Stimulated activated CD8-positive, alpha-beta memory T cell treated with anti-CD3 and anti-CD28 coated beads, Interleukin-4, amount 100 ng/mL, for 4 hours (primary cell): ENCODE data around the gene CDCA5.

ENCODE experiments used
- DNase-seq, 2 donors: peaks; one replicate each; pipeline ENCODE4 v3.0.0-alpha.2; 2020; ENCODE audit warnings: low read depth in 2 of 2, low spot score in 1 of 2

CDCA5 gene

DNA sequence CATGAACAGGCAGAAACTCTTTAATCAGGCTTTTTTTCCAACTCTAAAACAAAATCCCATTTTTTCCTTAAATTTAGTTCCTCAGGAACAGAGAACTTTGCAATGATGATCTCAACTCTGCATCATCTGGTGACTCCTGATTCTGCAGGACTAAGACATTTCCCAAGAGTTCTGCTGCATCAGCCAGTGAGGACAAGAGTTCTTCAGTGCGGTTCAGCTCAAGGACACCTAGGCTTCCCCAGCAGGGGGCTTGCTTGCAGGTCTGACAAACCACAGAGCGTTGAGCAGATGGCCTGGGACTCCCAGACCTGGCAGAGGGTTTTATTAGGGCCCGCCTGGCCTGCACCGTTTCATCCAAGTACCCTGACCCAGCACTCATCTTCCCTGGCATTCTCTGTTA, 6.4 kb downstream of the CDCA5 start:
- DNase-seq: no peak

DNA sequence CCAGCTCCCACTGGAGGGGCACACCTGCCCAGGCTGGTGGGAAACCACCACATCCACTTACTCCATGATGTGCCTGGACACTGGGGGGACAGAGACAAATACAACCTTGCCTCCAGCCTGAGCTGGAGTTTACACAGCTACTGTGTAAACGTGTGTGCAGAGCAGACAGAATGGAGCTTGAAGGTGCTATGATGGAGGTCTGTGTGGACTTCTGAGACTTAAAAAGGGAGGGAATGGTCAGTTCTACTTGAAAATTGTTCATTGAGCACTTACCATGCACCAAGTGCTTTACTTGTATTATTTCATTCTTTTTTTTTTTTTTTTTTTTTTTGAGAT, 11.2 kb downstream of the CDCA5 start:
- no peak for DNase-seq

DNA sequence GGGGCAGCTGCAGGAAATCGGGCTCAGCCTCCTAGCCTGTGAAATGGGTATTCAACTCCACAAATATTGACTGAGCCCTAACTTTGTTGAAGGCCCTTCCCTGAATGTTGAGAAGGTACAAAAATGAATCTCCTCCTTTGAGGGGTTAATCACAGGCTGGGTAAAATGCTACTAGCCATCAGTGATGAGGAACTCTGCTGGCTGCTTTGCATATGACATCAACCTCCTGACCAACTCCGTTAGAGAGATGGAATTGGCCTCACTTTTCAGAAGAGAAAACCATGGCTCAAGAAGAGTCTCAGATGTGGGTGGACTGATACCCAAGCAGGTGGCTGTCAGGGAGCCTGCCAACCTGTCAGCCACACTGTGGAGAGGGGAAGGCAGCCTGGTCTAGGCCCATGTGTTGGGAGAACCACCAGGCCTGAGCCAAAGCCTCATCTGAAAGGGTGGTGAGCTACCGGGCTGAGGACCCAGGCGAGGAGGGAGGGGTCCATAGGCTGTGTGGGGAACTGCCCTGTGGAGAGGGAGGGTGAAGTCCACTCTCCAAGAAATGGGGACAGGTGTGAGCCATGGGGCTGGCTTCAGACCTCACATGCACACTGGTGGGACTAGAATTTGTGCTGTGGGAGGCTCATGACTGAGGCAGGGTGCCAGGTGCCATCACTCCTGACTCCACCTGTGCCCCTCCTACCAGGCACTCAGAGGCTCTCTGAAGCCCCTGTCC, 11.8 kb downstream of the CDCA5 start:
- DNase-seq: no peak

DNA sequence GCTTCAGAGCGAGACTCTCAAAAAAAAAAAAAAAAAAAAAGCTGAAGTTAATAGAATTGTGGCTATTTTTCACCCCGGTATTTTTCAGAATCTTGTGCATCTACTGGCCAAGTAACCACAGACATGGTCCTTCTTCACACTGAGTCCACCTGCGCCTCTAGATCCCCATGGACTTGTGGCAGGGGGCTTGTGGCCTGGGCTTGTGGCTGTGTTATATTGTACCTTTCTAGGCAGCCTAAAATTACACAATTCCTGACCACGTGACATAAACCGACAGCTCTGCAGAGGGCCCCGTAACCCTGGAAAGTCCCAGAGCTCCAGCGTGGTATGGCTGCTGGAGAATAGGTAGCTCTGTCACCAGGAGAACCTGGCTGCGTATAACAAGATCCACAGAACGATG, 14.6 kb downstream of the CDCA5 start:
- DNase-seq: no peak

DNA sequence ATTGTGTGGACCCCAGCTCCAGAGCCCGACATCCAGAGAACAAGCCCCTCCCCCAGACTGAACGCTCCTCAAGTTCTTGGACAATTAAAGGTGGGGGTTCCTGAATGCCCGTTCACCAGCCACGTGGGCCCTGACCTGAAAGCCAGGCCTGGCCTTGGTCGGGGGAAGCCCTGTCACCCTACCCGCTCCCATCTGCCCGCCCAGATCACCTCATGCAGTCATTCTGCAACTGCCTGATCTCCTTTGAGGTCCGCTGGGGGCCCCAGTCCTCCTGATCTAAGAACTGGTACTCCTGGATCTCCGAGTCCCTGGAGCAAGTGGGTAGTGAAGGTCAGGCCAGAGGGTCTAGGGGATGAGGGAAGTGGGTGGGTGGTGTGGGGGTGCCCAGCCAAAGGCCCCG, 16.4 kb downstream of the CDCA5 start:
- no peak for DNase-seq

DNA sequence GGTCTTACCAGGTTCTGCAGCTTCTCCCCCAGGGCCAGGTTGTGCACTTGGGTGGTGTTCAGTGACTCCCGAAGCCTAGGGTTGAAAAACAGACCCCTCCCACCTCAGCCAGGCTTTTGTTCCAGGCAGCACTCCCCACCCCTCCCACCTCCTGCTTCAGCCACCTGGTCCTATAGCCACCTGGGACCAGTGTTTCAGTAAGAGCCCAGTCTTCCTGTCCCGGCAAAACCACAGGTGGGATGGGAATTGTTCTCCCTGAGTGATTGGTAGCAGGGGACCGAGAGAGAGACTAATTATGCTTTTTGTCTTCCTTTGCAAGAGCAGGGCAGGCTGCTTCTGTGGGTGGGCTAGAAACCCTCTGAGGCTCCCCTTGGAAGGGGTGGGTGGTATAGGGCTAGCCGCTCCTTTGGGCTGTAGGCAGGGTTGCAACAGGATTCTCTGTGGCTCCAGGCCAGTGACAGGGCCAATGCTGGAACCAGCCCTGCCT, 17.0 kb downstream of the CDCA5 start:
- no peak for DNase-seq

DNA sequence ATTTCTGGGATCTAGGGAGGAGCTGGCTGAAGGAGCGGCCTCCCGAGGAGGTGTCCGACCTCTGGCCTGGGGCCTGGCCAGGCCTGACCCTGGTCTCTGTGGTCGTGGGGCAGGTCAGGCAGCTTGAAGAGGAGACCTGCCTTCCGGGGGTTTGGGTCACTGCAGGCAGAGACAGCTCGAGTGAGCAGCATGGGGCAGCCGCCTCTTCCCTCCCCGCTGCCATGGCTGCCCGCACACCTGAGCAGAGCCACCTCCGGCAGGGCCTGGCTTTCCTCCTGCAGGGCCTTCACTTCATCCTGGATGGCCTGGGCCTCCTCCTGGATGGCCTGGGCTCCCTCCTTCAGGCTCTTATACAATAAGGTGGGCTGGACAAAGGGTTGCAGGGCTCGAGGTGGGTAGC, 17.5 kb downstream of the CDCA5 start:
- no peak for DNase-seq

DNA sequence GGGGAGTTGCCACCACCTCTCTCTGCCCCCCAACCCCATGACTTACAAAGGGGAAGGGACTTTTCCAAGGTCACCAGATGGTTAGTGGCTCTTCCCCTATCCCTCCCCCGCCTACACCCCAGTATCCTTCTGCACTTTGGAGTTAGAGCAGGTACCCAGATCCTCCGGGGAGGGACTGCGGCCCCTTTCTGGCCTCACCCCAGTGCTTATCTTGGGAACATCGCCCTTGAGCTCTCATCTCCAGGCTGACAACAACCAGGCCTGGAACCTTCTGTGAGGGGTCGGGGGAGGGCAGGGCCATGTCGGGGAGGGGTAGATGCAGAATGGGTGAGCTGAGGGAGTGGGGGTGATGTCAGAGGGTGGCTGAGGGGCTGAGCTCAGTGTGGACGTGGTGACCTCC, 18.0 kb downstream of the CDCA5 start:
- no peak for DNase-seq

DNA sequence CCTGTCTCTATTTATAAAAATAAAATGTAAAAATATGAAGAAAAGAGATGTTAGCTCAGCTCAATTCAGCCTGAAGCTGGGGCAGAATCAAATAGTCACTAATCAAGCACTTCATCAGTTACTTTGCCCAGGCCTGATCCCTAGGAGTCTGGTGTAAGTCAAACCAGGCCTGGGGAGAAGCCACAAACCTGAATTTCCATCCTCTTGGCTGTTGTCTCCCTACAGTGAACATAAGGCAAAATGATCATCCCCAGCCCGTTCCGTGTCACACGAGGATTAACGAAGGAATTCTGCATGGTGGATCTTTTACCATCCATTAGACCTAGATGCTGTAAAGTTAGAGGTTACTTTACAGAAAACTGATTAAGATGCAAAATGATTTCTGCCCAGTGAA, 19.0 kb downstream of the CDCA5 start:
- DNase-seq: no peak

DNA sequence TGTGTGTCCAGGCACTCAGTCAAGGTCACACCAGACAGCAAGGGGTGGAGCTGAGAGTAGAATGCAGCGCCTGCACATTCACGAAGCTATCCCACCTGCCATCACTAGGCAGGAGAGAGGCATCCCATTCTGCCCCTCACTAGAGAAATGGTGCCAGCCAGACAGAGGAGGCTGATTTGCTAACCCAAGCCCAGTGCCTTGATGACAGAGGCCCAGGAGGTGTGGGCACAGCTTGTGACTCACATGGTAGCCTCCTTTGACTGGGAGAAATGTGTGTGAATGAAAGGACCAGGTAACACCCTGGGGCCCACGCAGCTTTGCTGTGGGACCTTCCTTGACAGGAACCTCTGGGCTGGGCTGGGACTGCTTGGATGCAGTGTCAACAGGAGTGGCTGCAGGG, 20.3 kb downstream of the CDCA5 start:
- DNase-seq: no peak

DNA sequence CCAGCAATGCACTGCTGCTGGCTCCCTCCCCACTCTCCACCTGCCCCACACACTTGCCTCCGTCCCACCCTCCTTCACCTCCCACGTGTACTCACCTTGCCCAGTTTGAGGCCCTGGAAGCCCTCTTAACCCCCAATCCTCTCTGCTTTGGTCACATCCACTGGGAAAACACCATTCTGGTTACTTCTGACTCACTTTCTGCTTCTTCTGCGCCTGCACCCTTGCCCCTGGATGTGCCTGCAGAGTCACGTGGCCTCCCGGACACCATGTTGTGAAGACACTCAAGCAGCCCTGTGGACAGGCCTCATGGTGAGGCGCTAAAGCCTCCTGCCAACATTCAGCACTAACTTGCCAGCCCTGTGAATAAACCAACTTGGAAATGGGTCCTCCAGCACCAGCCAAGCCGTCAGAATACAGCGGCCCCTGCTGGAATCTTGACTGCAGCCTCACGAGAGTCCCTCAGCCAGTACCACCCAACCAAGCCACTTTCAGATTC, 22.9 kb downstream of the CDCA5 start:
- no peak for DNase-seq

DNA sequence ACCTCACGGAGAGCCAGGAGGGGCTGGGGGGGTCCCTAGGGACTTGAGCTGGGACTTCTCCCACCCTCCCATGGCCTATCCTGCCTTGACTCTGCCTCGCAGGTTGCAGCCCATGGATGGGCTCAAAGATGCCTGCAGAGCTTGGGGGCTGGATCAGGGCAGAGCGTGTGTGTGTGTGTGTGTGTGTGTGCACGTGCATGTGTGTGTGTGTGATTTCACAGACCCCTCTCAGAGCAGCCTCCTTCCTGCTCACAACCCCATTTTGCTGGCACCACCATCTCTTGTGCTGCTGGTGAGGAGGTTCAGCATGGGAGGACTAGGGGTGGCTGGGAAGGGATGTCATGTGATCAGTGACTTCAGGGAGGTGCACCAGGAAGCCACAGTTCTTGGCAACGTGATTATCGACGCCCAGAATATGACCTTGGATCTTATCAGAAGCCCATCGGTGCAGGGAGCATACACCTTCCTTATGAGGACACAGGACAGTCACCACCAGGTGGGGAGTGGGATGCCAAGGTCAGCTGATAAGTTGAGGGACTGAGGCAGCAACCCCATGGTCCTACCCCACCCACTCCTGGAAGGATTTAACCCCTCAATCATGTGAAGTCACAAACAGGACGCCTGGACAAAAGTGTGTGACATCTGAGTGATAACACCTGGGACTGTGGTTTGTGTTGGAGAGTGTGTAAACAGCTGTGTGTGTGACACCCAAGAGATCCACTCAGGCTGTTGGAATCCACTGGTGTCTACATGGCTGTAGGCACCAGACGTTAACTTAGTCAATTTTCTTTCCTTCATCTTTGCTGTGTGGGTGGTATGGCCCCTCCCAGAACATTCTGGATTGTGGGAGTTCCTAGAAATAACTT, 23.6 kb downstream of the CDCA5 start:
- no peak for DNase-seq

DNA sequence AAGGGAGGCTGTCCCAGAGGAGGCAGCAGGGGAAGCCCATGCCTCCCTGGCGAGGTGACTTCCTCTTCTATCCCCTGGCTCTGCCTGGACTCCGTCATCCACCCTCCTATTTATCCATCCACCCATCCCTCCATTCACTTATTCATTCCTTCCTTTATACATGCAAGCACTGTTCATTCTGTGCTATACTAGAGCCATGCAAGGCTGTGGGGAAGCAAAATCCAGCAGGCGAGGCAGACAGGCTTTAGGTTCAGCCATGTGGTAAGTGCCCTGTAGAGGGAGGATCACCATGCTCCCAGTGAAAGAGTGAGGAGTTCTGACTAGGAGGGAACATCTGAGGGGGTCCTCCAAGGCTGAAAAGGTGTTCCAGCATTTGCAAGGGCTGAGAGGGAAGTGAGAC, 24.3 kb downstream of the CDCA5 start:
- DNase-seq: no peak

DNA sequence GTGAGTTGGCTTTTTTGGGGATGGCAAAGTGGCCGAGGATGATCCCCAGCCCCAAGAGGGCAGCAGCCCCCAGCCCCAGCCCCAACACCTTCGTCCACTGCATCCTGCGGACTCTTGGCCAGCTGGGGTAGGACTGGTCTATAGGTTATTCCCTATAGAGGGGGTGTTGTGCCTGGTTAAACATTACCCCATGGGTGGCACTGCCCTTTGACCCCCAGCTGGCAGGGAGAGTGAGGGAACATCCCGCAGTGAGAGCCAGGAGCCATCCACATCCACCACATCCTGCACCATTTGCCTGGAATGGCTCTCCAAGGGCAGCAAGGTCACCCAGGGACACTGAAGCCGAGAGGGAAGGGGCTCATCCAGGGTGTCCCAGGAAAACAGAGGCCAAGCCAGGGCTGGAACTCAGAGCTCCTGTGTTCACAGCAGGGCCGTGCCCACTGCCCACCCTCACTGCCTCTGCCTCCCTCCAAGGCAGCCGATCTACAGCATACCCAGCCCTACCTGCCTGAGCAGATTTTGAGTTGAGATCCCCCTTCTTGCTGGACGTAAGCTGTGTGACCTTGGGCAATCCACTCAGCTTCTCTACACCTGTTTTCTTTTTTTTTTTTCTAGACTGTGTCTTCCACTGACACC, 25.3 kb downstream of the CDCA5 start, which contains the start of gene NAALADL1:
NAALADL1 (minus strand) TSS at position 135 of the 636 bp plus-strand sequence; CDS start at position 103, 32 bp downstream.
- no peak for DNase-seq

DNA sequence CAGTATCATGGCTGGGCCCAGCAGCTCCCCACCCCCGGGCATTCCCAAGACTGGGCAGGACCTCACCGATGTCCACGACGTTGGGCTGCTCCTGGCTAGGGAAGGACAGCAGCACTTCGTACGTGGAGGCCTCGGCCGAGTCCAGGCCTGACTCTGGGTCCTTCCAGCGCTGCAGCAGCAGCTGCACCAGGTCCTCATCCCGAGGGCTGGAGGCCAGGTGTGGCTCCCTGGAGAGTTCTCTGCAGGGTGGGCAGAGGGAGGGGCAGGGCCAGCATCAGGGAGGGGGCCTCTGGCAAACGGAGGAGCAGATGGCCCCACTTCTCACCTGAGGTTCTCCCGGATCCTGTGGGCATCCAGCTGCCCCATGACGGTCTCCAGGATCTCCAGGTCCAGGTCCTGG, 25.8 kb downstream of the CDCA5 start:
- no peak for DNase-seq

DNA sequence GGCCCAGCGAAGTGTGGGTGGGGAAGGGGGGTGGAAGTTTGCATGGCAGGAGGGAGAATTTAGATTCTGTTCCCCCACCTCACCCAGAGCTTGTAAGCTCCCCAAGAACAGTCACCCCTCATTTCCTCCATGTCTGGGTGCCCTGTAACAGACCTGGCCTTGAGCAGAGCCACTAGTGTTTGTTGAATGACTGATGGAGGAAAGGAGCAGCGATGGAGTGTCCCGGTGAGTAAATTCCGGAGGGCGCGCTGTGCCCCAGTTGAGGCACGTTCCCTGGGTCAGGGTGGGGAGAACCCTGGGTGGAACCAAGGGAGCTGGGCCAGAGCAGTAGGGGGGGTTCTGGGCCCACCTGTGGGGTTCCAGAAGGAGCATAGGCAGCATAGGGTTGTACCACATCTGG, 26.3 kb downstream of the CDCA5 start:
- no peak for DNase-seq

DNA sequence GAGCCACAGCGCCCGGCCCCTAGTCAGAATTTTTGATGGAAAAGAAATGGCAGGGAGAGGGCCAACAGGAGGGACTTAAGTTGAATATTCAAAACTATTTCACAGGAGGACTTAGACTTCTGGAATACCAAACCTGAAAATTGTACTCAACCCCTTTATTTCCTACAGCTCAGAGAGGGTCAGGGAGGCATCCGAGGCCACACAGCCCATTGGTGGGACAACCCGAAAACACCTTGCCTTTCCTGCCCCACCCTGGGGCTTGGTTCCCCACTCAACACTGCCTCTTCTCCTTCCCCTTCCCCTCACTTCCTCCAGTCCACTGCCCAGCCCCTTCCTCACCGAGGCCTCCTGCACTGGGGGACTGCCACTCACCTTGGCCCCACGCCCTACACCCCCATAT, 26.8 kb downstream of the CDCA5 start:
- no peak for DNase-seq

DNA sequence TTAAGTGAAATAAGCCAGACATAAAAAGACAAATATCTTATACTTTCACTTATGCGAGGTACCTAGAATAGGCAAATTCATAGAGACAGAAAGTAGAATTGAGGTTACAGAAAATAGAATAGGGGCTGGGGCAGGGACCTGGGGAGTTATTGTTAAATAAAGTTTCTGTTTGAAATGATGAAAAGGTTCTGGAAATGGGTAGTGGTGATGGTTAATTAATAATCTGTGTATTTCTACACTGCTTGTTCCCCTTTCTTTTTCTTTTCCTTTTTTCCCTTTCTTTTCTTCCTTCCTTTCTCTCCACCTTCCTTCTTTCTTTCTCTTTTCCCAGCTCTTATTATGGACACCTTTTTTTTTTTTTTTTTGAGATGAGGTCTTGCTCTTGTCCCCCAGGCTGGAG, 28.3 kb downstream of the CDCA5 start:
- DNase-seq: no peak

DNA sequence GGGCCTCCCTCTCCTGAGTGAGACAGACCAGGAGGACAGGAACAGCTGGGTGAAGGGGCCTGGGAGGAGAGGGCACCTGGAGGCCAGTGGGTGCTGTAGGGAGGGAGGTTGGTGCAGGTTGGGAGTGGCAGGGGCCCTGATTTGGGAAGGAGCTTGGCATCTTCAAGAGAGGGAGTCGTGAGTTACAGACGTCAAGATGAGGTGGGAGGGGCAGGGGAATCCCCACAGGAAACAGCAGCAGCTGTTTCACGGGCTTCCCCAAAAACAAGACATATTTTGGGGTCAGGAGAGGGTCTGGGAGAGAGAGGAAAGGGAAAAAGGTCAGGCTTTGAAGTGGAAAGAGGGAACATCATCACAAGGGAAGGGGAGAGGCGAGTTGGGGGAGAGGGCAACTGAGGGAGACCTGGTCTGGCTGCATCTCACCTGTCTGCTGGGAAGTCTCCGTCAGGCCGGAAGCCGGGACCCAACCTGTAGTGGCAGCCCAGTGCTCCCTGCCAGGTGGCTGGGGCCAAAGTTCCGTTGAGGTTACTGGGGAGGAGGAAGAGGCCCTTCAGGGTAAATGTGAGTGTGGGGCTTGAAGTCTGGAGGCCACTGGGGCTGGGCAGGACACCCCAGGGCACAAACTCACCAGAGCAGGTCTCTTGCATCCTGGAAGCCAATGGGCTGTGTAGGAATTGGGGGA, 29.9 kb downstream of the CDCA5 start:
- DNase-seq: no peak

DNA sequence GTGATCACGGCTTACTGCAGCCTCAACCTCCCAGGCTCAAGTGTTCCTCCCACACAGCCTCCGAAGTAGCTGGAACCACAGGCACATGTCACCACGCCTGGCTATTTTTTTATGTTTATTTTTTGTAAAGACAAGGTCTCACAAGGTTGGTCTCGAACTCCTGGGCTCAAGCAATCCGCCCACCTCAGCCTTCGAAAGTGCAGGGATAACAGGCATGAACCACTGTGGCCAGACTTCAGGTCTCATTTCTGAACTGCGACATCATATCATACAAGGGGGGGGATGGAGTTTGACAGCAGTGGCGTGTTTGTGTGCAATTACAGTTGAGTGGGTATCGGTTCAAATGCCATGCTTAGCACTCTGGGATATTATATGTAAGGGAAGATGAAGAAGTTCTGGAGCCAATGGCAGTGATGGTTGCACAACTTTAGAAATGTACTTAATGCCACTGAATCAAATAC, 32.4 kb downstream of the CDCA5 start:
- no peak for DNase-seq
